Skeletal muscle satellite cell (primary cell): ENCODE results near the gene UPF2.

ENCODE experiments used
- H3K27me3 ChIP-seq: 2 replicates; pipeline ENCODE4 v1.7.0; 2013; ENCODE audit warnings: low read length; ENCODE audit not compliant: control insufficient read depth, insufficient read depth
- H3K36me3 ChIP-seq: 2 replicates; pipeline ENCODE4 v1.7.0; 2013; ENCODE audit warnings: mild to moderate bottlenecking, control low read depth, low read length; ENCODE audit not compliant: insufficient read depth
- H3K4me1 ChIP-seq: 2 replicates; pipeline ENCODE4 v1.7.0; 2013; ENCODE audit warnings: low read length; ENCODE audit not compliant: control insufficient read depth, insufficient read depth
- H3K4me2 ChIP-seq: 2 replicates; pipeline ENCODE4 v1.7.0; 2013; ENCODE audit warnings: mild to moderate bottlenecking, low read length
- H3K4me3 ChIP-seq: 2 replicates; pipeline ENCODE4 v1.7.0; 2013; ENCODE audit warnings: low read length
- H3K9ac ChIP-seq: 2 replicates; pipeline ENCODE4 v1.7.0; 2013; ENCODE audit warnings: mild to moderate bottlenecking, low read depth, low read length, moderate library complexity
- H3K9me3 ChIP-seq: replicated peaks from 2 replicates; pipeline ENCODE4 v1.7.0; 2013; ENCODE audit warnings: mild to moderate bottlenecking, control low read depth, low read length

Gene UPF2

GRCh38 chr10:11886138-11886474 lies 156.5 kb downstream of the UPF2 start:
- no peaks in the 10 kb centered on the region for H3K36me3 ChIP-seq
- H3K9me3 ChIP-seq: no peaks in the 10 kb centered on the region
- H3K4me3 ChIP-seq: no peak overlapping the region
- H3K9ac ChIP-seq: no peak overlapping the region
- H3K4me2 ChIP-seq: no peak overlapping the region
- H3K27me3 ChIP-seq: no peaks in the 10 kb centered on the region
- H3K4me1 ChIP-seq: peaks cover 14% of the 10 kb centered on the region

DNA sequence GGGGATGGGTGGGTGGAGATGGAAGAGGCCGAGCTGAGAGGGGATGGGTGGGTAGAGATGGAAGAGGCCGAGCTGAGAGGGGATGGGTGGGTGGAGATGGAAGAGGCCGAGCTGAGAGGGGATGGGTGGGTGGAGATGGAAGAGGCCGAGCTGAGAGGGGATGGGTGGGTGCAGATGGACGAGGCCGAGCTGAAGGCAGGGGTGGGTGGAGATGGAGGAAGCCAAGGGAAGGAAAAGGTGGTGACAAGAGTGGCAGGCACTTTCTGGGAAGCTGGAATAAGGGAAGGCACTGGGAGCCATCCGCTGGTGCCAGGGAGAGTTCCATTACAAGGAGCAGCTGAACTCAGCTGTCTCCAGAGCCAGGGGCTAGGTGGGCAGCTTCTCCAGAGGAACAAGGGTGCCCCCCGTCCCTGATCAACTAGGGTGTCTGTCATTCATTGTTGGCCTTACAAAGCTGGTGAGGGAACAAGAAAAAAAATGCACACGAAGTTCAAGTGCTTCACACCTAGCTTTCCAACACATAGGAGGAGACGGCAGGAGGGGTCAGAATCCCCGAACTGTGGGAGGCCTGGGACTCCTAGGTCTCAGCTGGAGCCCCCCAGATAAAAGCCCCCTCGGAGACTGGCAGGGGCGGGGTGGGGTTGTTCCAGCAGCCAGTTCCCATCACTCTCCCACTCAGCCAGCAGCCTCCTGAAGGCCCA lies 157.0 kb downstream of the UPF2 start:
- no peaks in the 10 kb centered on the region for H3K27me3 ChIP-seq
- H3K9ac ChIP-seq: no peak overlapping the region
- no peak overlapping the region for H3K4me3 ChIP-seq
- no peak overlapping the region for H3K4me2 ChIP-seq
- H3K9me3 ChIP-seq: no peaks in the 10 kb centered on the region
- H3K4me1 ChIP-seq: peaks cover 14% of the 10 kb centered on the region
- no peaks in the 10 kb centered on the region for H3K36me3 ChIP-seq

DNA sequence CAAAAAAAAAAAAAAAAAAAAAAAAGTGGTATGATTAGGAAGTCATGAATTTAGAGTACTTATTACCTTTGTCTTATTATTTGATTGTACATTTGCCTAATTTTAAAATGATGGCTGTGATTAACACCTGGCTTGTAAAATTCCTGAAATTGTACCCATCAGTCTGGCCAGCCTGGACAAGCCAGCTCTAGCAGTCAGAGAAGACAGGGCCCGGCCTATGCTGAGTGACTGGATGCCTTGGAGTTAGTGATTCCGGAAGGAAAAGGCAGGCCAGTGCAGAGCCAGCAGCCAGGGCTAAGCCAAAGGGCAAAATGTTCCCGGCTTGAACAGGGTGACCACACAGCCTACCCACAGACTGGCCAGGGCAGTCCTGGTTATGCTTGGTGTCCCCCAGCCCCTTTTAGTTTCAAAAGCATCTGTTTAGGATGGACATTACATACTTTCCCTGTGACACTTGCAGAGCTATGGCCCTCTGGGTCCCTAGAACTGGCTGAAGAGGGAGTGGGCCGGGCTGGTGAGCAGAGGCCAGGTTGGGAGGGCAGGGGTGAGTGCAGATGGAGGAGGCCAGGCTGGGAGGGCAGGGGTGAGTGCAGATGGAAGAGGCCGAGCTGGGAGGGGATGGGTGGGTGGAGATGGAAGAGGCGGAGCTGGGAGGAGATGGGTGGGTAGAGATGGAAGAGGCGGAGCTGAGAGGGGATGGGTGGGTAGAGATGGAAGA lies 157.7 kb downstream of the UPF2 start:
- no peak overlapping the region for H3K9ac ChIP-seq
- H3K27me3 ChIP-seq: no peaks in the 10 kb centered on the region
- no peaks in the 10 kb centered on the region for H3K36me3 ChIP-seq
- H3K9me3 ChIP-seq: no peaks in the 10 kb centered on the region
- no peak overlapping the region for H3K4me3 ChIP-seq
- peaks cover 14% of the 10 kb centered on the region for H3K4me1 ChIP-seq
- no peak overlapping the region for H3K4me2 ChIP-seq

DNA sequence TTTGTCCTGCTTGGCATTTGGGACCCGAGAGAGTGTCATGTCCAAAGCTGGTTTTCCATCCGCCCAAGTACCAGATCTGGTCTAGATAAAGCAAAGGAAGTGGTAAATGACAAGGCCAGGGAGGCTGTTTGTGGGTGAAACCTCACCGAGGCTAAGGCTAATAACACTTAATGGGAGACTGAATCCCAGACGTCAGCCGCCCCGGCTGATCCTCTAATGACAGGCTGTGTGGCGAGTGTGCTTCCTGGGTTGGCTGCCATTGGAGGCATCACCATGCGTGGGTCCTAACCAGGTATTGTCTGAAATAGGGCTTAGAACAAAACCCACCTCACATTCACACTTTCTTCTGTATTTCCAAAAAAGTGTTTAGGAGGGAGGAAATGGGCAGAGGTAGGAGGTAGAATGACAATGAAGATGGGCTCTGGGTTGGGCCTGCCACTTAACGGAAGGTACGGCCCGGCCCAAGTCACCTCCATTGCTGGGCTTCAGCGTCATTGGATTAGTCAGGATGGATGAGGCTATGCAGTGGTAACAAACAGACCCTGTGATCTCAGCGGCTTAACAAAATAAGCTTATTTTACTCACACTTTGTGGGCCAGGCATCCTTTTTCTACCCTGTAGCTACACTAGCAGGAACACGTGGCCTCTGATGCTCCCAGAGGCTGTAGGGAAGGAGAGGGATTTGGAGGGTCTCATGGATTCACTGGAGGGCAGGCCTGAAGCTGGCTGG lies 159.8 kb downstream of the UPF2 start:
- Histone ChIP-seq H3K27me3 (no peaks in the 10 kb centered on the region), H3K4me1 (peaks cover 14% of the 10 kb centered on the region), H3K4me3 (no peak overlapping the region), H3K9me3 (no peaks in the 10 kb centered on the region), H3K36me3 (no peaks in the 10 kb centered on the region), H3K9ac (no peak overlapping the region), H3K4me2 (no peak overlapping the region)

- Histone ChIP-seq H3K4me3 (no peak overlapping the region), H3K4me2 (no peak overlapping the region), H3K9me3 (no peaks in the 10 kb centered on the region), H3K27me3 (no peaks in the 10 kb centered on the region), H3K4me1 (peaks cover 11% of the 10 kb centered on the region), H3K36me3 (no peaks in the 10 kb centered on the region), H3K9ac (no peak overlapping the region)
Observed at GRCh38 chr10:11881477-11882417, 160.9 kb downstream of the UPF2 start.

DNA sequence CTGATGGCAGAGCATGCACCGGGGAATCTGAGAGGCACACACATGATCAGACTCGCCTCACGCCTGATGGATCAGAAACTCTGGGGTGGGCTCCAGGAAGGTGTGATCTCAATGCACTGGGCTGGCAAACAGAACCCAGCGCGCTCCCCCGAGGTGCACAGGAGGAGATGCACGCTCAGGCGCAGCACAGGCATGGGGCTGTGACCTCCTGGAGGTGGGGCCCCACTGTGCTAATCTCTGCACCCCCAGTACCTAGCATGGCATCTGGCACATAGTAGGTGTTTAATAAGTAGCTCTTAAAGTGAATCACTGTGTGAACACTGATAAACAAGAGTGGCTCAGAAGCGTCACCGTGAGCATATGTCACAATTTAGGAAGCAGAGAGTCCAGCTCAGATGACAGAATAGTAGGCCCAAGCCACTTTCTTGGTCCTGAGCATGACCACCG lies 161.6 kb downstream of the UPF2 start:
- Histone ChIP-seq H3K27me3 (no peaks in the 10 kb centered on the region), H3K4me1 (peaks cover 15% of the 10 kb centered on the region), H3K9me3 (no peaks in the 10 kb centered on the region), H3K36me3 (no peaks in the 10 kb centered on the region), H3K4me3 (no peak overlapping the region), H3K9ac (no peak overlapping the region), H3K4me2 (no peak overlapping the region)

DNA sequence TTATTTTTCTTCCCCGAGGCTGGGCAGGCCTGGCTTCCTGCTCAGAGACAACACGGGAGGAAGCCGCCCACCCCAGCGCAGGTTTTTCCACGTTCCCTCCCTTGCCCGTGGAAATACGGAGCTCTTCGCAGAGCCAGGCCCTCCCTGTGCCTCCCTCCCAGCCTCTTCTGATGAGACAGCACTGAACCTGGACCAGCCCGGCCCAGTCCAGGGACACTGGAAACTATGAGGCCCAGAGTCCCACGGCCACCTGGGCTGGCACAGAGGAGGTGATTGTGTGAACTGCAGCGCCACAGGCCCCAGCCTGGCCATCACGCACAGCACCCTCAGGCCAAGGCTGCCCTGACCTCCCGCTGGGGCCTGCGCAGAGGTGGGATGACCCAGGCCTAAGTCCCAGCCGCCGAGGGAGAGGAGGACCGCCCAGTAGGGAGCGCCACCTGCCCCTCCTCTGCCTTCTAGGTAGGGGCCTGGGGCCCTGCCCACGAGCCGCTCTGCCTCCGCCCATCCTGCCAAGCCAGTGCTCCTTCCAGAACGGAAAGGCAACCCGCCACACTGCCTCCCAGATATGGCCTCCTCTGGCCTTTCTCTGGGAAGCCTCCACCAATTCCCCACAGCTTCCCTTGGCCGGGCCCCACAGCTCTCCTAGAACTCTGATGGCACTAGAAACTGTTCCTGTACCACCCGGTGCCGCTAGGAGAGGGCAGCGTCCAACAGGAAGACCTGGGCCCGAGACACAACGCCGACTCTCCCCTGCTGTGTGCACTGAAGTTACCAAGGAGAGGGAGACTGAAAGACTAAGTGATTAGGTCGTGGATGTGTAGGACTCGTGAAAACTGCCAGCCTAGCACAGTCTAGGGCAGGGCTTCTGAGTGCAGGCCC lies 162.2 kb downstream of the UPF2 start:
- no peak overlapping the region for H3K9ac ChIP-seq
- H3K4me3 ChIP-seq: no peak overlapping the region
- peaks cover 21% of the 10 kb centered on the region for H3K4me1 ChIP-seq
- H3K27me3 ChIP-seq: no peaks in the 10 kb centered on the region
- no peak overlapping the region for H3K4me2 ChIP-seq
- H3K9me3 ChIP-seq: no peaks in the 10 kb centered on the region
- H3K36me3 ChIP-seq: no peaks in the 10 kb centered on the region

- Histone ChIP-seq H3K4me1 (peaks cover 29% of the 10 kb centered on the region), H3K9ac (no peak overlapping the region), H3K9me3 (no peaks in the 10 kb centered on the region), H3K4me3 (no peak overlapping the region), H3K27me3 (no peaks in the 10 kb centered on the region), H3K36me3 (no peaks in the 10 kb centered on the region), H3K4me2 (no peak overlapping the region)
Observed at GRCh38 chr10:11879387-11880094, 163.1 kb downstream of the UPF2 start.

GRCh38 chr10:11878776-11879175 lies 163.8 kb downstream of the UPF2 start:
- Histone ChIP-seq H3K4me2 (no peak overlapping the region), H3K9me3 (no peaks in the 10 kb centered on the region), H3K27me3 (no peaks in the 10 kb centered on the region), H3K4me1 (peaks cover 29% of the 10 kb centered on the region), H3K9ac (no peak overlapping the region), H3K4me3 (no peak overlapping the region), H3K36me3 (no peaks in the 10 kb centered on the region)

GRCh38 chr10:11877591-11877905 lies 165.1 kb downstream of the UPF2 start:
- H3K36me3 ChIP-seq: no peaks in the 10 kb centered on the region
- H3K4me3 ChIP-seq: no peak overlapping the region
- no peak overlapping the region for H3K4me2 ChIP-seq
- H3K9me3 ChIP-seq: no peaks in the 10 kb centered on the region
- H3K4me1 ChIP-seq: peaks cover 29% of the 10 kb centered on the region
- H3K9ac ChIP-seq: no peak overlapping the region
- H3K27me3 ChIP-seq: no peaks in the 10 kb centered on the region
